Caco-2 (cell line): Measurements from ENCODE around the gene CLEC1A. TPM values are rescaled to one million over a fixed set of nuclear protein-coding genes. Genes with fewer than 3 reads are reported as not detected.

Experiments
- BruUV-seq: library from RNA; stranded (reverse); fragments of 400-500 nt; replicated peaks from 2 replicates; lab custom pipeline; 2021; lab: Mats Ljungman, UMichigan
- CTCF ChIA-PET: fragments of 300-600 bp; sonication (Branson Sonifier 250); formaldehyde crosslinking; loops from one replicate; lab custom pipeline; 2022; ENCODE audit warnings: antibody characterized with exemption; lab: Charles Lee
- POLR2A ChIA-PET: fragments of 300-600 bp; sonication (Branson Sonifier 250); formaldehyde crosslinking; loops from one replicate; lab custom pipeline; 2022; ENCODE audit warnings: antibody characterized with exemption; lab: Charles Lee
- DNase-seq, 2 experiments: peaks; one replicate each; pipeline versions ENCODE4 v3.0.0 to v3.0.0-alpha.2; 2020 to 2022
- H3K27me3 ChIP-seq: replicated peaks from 2 replicates; pipeline ENCODE4 v1.6.0; 2011; ENCODE audit warnings: low read length; ENCODE audit not compliant: control insufficient read depth, insufficient read depth
- H3K36me3 ChIP-seq: 2 replicates; pipeline ENCODE4 v1.5.1; 2011; ENCODE audit warnings: low read length; ENCODE audit not compliant: control insufficient read depth, insufficient read depth
- H3K4me1 ChIP-seq: fragments of 250-450 bp; sonication (Bioruptor Pico); 2 replicates; pipeline ENCODE4 v1.5.1; 2020; ENCODE audit warnings: mild to moderate bottlenecking
- H3K4me3 ChIP-seq: 2 replicates; pipeline ENCODE4 v1.5.1; 2011; ENCODE audit warnings: low read depth, mild to moderate bottlenecking, control low read depth, low read length
- H3K9me3 ChIP-seq: fragments of 250-450 bp; sonication (Bioruptor Pico); 2 replicates; pipeline ENCODE4 v1.5.1; 2020; ENCODE audit warnings: mild to moderate bottlenecking, moderate library complexity
- H3K27ac Mint-ChIP-seq: one replicate; pipeline ENCODE4 v1.8.0; 2022; ENCODE audit warnings: mixed read lengths; ENCODE audit not compliant: unreplicated experiment
- H3K27me3 Mint-ChIP-seq: one replicate; pipeline ENCODE4 v1.8.0; 2022; ENCODE audit warnings: mixed read lengths; ENCODE audit not compliant: insufficient read depth, unreplicated experiment
- H3K36me3 Mint-ChIP-seq: one replicate; pipeline ENCODE4 v1.8.0; 2022; ENCODE audit warnings: mild to moderate bottlenecking, mixed read lengths; ENCODE audit not compliant: insufficient read depth, unreplicated experiment
- H3K4me1 Mint-ChIP-seq: one replicate; pipeline ENCODE4 v1.8.0; 2022; ENCODE audit warnings: low read depth, mixed read lengths; ENCODE audit not compliant: unreplicated experiment
- H3K4me3 Mint-ChIP-seq: one replicate; pipeline ENCODE4 v1.8.0; 2022; ENCODE audit warnings: mild to moderate bottlenecking, moderate library complexity, mixed read lengths; ENCODE audit not compliant: unreplicated experiment
- H3K9me3 Mint-ChIP-seq: one replicate; pipeline ENCODE4 v1.8.0; 2022; ENCODE audit warnings: mixed read lengths; ENCODE audit not compliant: unreplicated experiment
- CTCF ChIP-seq, 2 experiments: fragments of 200-600 bp in 1 of 2; IDR thresholded peaks; 1 replicate in 1 of 2; 2 replicates in 1 of 2; pipeline versions ENCODE4 v1.5.1 to v1.8.0; 2011 to 2022; ENCODE audit warnings: antibody characterized with exemption in 1 of 2, control low read depth in 1 of 2, inconsistent platforms in 1 of 2, low read depth in 1 of 2, low read length in 1 of 2, mild to moderate bottlenecking in 1 of 2, moderate library complexity in 1 of 2; ENCODE audit not compliant: insufficient read depth in 1 of 2, severe bottlenecking in 1 of 2, unreplicated experiment in 1 of 2
- intact Hi-C: fragments of 100-400 bp; cut with micrococcal nuclease; formaldehyde crosslinking; loops from one replicate; pipeline ENCODE4 v1.10.0; 2022; ENCODE audit not compliant: unreplicated experiment
- total RNA-seq: library from RNA; stranded (reverse); gene quantifications from 2 replicates; pipeline ENCODE4 v1.2.3, GENCODE V29; 2022

CLEC1A gene
- total RNA-seq, 1 experiment from 2014 or later: not detected

- no peak for DNase-seq
- intact Hi-C loops: no loop called here
- TF ChIP-seq CTCF (IDR thresholded peaks at IDR 0.05; ENCODE audit: insufficient read depth in 1 of 2, low read depth in 1 of 2, low read length in 1 of 2, severe bottlenecking in 1 of 2, unreplicated experiment in 1 of 2): no peak
- Mint-ChIP-seq H3K4me1 (no peaks in the 10 kb centered on the region), H3K9me3 (no peaks in the 10 kb centered on the region), H3K27me3 (peaks cover 27% of the 10 kb centered on the region), H3K36me3 (no peaks in the 10 kb centered on the region), H3K4me3 (no peak overlapping the region), H3K27ac (no peak overlapping the region)
- no peaks in the 10 kb centered on the region for H3K36me3 ChIP-seq
- POLR2A ChIA-PET: no interaction called here
- no peaks in the 10 kb centered on the region for H3K4me1 ChIP-seq
- no peak overlapping the region for H3K4me3 ChIP-seq
- no TSS peak for BruUV-seq
- no peaks in the 10 kb centered on the region for H3K9me3 ChIP-seq
- H3K27me3 ChIP-seq: no peaks in the 10 kb centered on the region; the same call in 1 of the 2 replicates
- CTCF ChIA-PET: no interaction called here
These were observed 29.9 kb upstream of the CLEC1A start for GRCh38 chr12:10128687-10129086.

- no TSS peak for BruUV-seq
- Histone ChIP-seq H3K9me3 (no peaks in the 10 kb centered on the region), H3K27me3 (no peaks in the 10 kb centered on the region; the same call in 1 of the 2 replicates), H3K4me3 (no peak overlapping the region), H3K36me3 (no peaks in the 10 kb centered on the region), H3K4me1 (no peaks in the 10 kb centered on the region)
- ChIA-PET POLR2A (no interaction called here), CTCF (no interaction called here)
- Mint-ChIP-seq H3K27me3 (peaks cover 27% of the 10 kb centered on the region), H3K27ac (no peak overlapping the region), H3K36me3 (no peaks in the 10 kb centered on the region), H3K4me3 (no peak overlapping the region), H3K9me3 (no peaks in the 10 kb centered on the region), H3K4me1 (no peaks in the 10 kb centered on the region)
- no peak for DNase-seq
- no peak for TF ChIP-seq CTCF (IDR thresholded peaks at IDR 0.05; ENCODE audit: insufficient read depth in 1 of 2, low read depth in 1 of 2, low read length in 1 of 2, severe bottlenecking in 1 of 2, unreplicated experiment in 1 of 2)
- intact Hi-C loops: no loop called here
These were observed 27.6 kb upstream of the CLEC1A start for GRCh38 chr12:10126413-10126812.

- Mint-ChIP-seq H3K27me3 (peaks cover 20% of the 10 kb centered on the region), H3K4me1 (no peaks in the 10 kb centered on the region), H3K4me3 (no peak overlapping the region), H3K9me3 (no peaks in the 10 kb centered on the region), H3K27ac (no peak overlapping the region), H3K36me3 (no peaks in the 10 kb centered on the region)
- peak in 1 of 2 experiments; percentile 16 for DNase-seq
- H3K4me1 ChIP-seq: no peaks in the 10 kb centered on the region
- H3K27me3 ChIP-seq: no peaks in the 10 kb centered on the region; the same call in 1 of the 2 replicates
- BruUV-seq: no TSS peak
- no peak for TF ChIP-seq CTCF (IDR thresholded peaks at IDR 0.05; ENCODE audit: insufficient read depth in 1 of 2, low read depth in 1 of 2, low read length in 1 of 2, severe bottlenecking in 1 of 2, unreplicated experiment in 1 of 2)
- intact Hi-C loops: no loop called here
- CTCF ChIA-PET: no interaction called here
- no peaks in the 10 kb centered on the region for H3K36me3 ChIP-seq
- H3K9me3 ChIP-seq: no peaks in the 10 kb centered on the region
- no peak overlapping the region for H3K4me3 ChIP-seq
- POLR2A ChIA-PET: no interaction called here
These were observed 23.9 kb upstream of the CLEC1A start for GRCh38 chr12:10122689-10123088.
